AG04450 (cell line): ENCODE results near the gene PARP2. TPM values are rescaled to one million over a fixed set of nuclear protein-coding genes. Genes with fewer than 3 reads are reported as not detected.

ENCODE experiments used
- CTCF ChIA-PET: fragments of 300-600, 350-600 bp; formaldehyde crosslinking; extraction: SDS; loops from one replicate; lab custom pipeline; 2022; ENCODE audit warnings: antibody characterized with exemption, inconsistent platforms; lab: Charles Lee
- POLR2A ChIA-PET: fragments of 350-600 bp; formaldehyde crosslinking; extraction: SDS; loops from one replicate; lab custom pipeline; 2021; ENCODE audit warnings: antibody characterized with exemption, inconsistent platforms; lab: Yijun Ruan, JAX
- DNase-seq: peaks from one replicate; pipeline ENCODE4 v3.0.0-alpha.2; 2011; ENCODE audit warnings: low read depth, low spot score
- H3K27ac ChIP-seq: one replicate; pipeline ENCODE4 v1.5.1; 2012; ENCODE audit warnings: low read depth, low read length, control low read depth
- H3K27me3 ChIP-seq: one replicate; pipeline ENCODE4 v1.6.0; 2012; ENCODE audit warnings: low read length; ENCODE audit not compliant: control insufficient read depth, insufficient read depth
- H3K4me3 ChIP-seq: 2 replicates; pipeline ENCODE4 v1.5.1; 2011; ENCODE audit warnings: mild to moderate bottlenecking, low read depth, low read length, control low read depth
- H3K9me3 ChIP-seq: 2 replicates; pipeline ENCODE4 v1.5.1; 2012; ENCODE audit warnings: low read length; ENCODE audit not compliant: control insufficient read depth, insufficient read depth
- CTCF ChIP-seq: IDR thresholded peaks from 2 replicates; pipeline ENCODE4 v1.5.1; 2011; ENCODE audit warnings: low read depth, low read length, control low read depth, inconsistent platforms
- polyA plus RNA-seq: library from polyadenylated mRNA; depleted of rRNA; stranded (reverse); fragments of >200 nt; gene quantifications from 2 replicates; pipeline ENCODE4 v1.2.3, GENCODE V29; 2011

The PARP2 gene
- polyA plus RNA-seq, 1 experiment: 12.3 TPM

GRCh38 chr14:20375471-20375870 lies 32.0 kb downstream of the PARP2 start:
- TF ChIP-seq CTCF: no peak
- CTCF ChIA-PET: interaction anchor here (1.0 kb wide), 1 partner anchor 48 kb away, joined by 3 read pairs; no protein-coding TSS in a partner anchor
- POLR2A ChIA-PET: no interaction called here
- Histone ChIP-seq H3K27me3 (no peaks in the 10 kb centered on the region), H3K4me3 (no peak overlapping the region), H3K9me3 (no peaks in the 10 kb centered on the region), H3K27ac (no peak overlapping the region)
- DNase-seq: no peak

- ChIA-PET CTCF (interaction anchor here (1.0 kb wide), 1 partner anchor 48 kb away, joined by 3 read pairs; no protein-coding TSS in a partner anchor), POLR2A (no interaction called here)
- no peak for TF ChIP-seq CTCF
- no peak for DNase-seq
- no peak overlapping the region for H3K27ac ChIP-seq
- H3K9me3 ChIP-seq: no peaks in the 10 kb centered on the region
- no peak overlapping the region for H3K4me3 ChIP-seq
- H3K27me3 ChIP-seq: no peaks in the 10 kb centered on the region
Observed at GRCh38 chr14:20376071-20376588, 32.7 kb downstream of the PARP2 start.

GRCh38 chr14:20377171-20377570 lies 33.7 kb downstream of the PARP2 start:
- no peaks in the 10 kb centered on the region for H3K9me3 ChIP-seq
- no peak for DNase-seq
- ChIA-PET CTCF (no interaction called here), POLR2A (no interaction called here)
- no peak overlapping the region for H3K27ac ChIP-seq
- no peak for TF ChIP-seq CTCF
- no peaks in the 10 kb centered on the region for H3K27me3 ChIP-seq
- H3K4me3 ChIP-seq: no peak overlapping the region

GRCh38 chr14:20379743-20380142 lies 36.3 kb downstream of the PARP2 start:
- no peak overlapping the region for H3K4me3 ChIP-seq
- DNase-seq: no peak
- ChIA-PET CTCF (no interaction called here), POLR2A (no interaction called here)
- H3K27ac ChIP-seq: no peak overlapping the region
- H3K27me3 ChIP-seq: no peaks in the 10 kb centered on the region
- TF ChIP-seq CTCF: no peak
- H3K9me3 ChIP-seq: no peaks in the 10 kb centered on the region

GRCh38 chr14:20380681-20381080 lies 37.2 kb downstream of the PARP2 start:
- no peaks in the 10 kb centered on the region for H3K9me3 ChIP-seq
- H3K4me3 ChIP-seq: no peak overlapping the region
- POLR2A ChIA-PET: no interaction called here
- H3K27me3 ChIP-seq: no peaks in the 10 kb centered on the region
- no peak for DNase-seq
- CTCF ChIA-PET: no interaction called here
- no peak for TF ChIP-seq CTCF
- H3K27ac ChIP-seq: no peak overlapping the region
